GM12878 (cell line): ENCODE measurements around the gene CENPP. TPM values are rescaled to one million over a fixed set of nuclear protein-coding genes. Genes with fewer than 3 reads are reported as not detected.

Experiments
- HDAC6 ChIP-seq: fragments of 200-600 bp; sonication (generic); IDR thresholded peaks from one replicate; pipeline ENCODE4 v1.8.0; 2017; ENCODE audit warnings: antibody characterized with exemption; ENCODE audit not compliant: unreplicated experiment
- IKZF1 ChIP-seq: fragments of 450-650 bp; conservative IDR thresholded peaks from 2 replicates; pipeline ENCODE4 v1.6.1; 2017; ENCODE audit warnings: antibody characterized with exemption, mild to moderate bottlenecking
- polyA plus RNA-seq, 11 experiments: library from polyadenylated mRNA; depleted of rRNA in 4 of 11; unstranded in 6 of 11; stranded (reverse) in 5 of 11; fragments of >200 nt; fragmentation: Nextera tagmentation in 4 of 11; fragmentation: Illumina TruSeq in 1 of 11; extraction: Ambion mirVana in 4 of 11; extraction: Trizol in 1 of 11; gene quantifications; 1 replicate in 1 of 11; 2 replicates in 10 of 11; pipeline versions ENCODE4 v1.2.1 to v1.2.3, GENCODE V29; 2011 to 2016; ENCODE audit warnings: inconsistent platforms in 2 of 11, missing spikeins in 2 of 11, low read depth in 1 of 11
- total RNA-seq, 4 experiments: library from RNA; depleted of rRNA in 3 of 4; stranded (reverse); fragments of >200 nt in 3 of 4; fragmentation: Illumina TruSeq in 1 of 4; extraction: Trizol in 1 of 4; gene quantifications; 2 replicates each; pipeline versions ENCODE4 v1.2.1 to v1.2.3, GENCODE V29; 2013 to 2021
- TF ChIP-seq, protein P1 (sequence below): IDR thresholded peaks from 2 replicates; pipeline ENCODE4 v1.6.1; 2012; ENCODE audit warnings: mild to moderate bottlenecking, low read depth, low read length
- TF ChIP-seq, protein P2 (sequence below): fragments of 450-650 bp; IDR thresholded peaks from 2 replicates; pipeline ENCODE4 v1.6.1; 2014; ENCODE audit warnings: mild to moderate bottlenecking
- TF ChIP-seq, protein P3 (sequence below): fragments of 450-650 bp; IDR thresholded peaks from 2 replicates; pipeline ENCODE4 v1.6.1; 2016; ENCODE audit warnings: mild to moderate bottlenecking
- TF ChIP-seq, protein P4 (sequence below): fragments of 450-650 bp; formaldehyde crosslinking; IDR thresholded peaks from 2 replicates; pipeline ENCODE4 v1.5.0; 2022; ENCODE audit warnings: mild to moderate bottlenecking, missing genetic modification characterization

CENPP gene
- total and polyA plus RNA-seq, 10 of the 15 experiments (the other 5 are each of a cell fraction or from before 2014, with no cell fraction given) = 9.4 to 31.4 (median 19.8) TPM

DNA sequence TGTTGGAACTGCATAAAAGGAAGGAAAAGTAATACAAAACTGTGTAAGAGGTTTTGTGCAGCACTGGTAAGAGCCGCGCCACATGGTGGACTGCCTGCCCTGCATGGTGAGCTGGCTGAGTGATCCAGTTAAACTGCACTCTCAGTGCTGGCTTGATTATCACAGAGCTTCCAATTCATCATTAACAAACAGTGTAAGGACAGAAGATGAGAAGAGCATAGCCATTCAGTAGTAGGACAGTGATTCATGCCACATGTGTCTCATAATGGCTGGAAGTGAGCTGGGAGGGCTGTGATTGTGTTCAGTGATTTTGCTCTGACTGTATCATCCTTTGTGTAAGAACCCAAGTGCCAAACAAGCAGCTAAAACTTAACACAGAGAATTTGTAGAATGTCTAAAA, 142.5 kb downstream of the CENPP start (continued):
- no peak for TF ChIP-seq IKZF1
- no peak for TF ChIP-seq HDAC6
- TF ChIP-seq, protein P1, sequence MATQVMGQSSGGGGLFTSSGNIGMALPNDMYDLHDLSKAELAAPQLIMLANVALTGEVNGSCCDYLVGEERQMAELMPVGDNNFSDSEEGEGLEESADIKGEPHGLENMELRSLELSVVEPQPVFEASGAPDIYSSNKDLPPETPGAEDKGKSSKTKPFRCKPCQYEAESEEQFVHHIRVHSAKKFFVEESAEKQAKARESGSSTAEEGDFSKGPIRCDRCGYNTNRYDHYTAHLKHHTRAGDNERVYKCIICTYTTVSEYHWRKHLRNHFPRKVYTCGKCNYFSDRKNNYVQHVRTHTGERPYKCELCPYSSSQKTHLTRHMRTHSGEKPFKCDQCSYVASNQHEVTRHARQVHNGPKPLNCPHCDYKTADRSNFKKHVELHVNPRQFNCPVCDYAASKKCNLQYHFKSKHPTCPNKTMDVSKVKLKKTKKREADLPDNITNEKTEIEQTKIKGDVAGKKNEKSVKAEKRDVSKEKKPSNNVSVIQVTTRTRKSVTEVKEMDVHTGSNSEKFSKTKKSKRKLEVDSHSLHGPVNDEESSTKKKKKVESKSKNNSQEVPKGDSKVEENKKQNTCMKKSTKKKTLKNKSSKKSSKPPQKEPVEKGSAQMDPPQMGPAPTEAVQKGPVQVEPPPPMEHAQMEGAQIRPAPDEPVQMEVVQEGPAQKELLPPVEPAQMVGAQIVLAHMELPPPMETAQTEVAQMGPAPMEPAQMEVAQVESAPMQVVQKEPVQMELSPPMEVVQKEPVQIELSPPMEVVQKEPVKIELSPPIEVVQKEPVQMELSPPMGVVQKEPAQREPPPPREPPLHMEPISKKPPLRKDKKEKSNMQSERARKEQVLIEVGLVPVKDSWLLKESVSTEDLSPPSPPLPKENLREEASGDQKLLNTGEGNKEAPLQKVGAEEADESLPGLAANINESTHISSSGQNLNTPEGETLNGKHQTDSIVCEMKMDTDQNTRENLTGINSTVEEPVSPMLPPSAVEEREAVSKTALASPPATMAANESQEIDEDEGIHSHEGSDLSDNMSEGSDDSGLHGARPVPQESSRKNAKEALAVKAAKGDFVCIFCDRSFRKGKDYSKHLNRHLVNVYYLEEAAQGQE = no peak
- TF ChIP-seq, protein P2, sequence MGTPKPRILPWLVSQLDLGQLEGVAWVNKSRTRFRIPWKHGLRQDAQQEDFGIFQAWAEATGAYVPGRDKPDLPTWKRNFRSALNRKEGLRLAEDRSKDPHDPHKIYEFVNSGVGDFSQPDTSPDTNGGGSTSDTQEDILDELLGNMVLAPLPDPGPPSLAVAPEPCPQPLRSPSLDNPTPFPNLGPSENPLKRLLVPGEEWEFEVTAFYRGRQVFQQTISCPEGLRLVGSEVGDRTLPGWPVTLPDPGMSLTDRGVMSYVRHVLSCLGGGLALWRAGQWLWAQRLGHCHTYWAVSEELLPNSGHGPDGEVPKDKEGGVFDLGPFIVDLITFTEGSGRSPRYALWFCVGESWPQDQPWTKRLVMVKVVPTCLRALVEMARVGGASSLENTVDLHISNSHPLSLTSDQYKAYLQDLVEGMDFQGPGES = no peak
- TF ChIP-seq, protein P3, sequence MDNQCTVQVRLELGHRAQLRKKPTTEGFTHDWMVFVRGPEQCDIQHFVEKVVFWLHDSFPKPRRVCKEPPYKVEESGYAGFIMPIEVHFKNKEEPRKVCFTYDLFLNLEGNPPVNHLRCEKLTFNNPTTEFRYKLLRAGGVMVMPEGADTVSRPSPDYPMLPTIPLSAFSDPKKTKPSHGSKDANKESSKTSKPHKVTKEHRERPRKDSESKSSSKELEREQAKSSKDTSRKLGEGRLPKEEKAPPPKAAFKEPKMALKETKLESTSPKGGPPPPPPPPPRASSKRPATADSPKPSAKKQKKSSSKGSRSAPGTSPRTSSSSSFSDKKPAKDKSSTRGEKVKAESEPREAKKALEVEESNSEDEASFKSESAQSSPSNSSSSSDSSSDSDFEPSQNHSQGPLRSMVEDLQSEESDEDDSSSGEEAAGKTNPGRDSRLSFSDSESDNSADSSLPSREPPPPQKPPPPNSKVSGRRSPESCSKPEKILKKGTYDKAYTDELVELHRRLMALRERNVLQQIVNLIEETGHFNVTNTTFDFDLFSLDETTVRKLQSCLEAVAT = no peak
- TF ChIP-seq, protein P4, sequence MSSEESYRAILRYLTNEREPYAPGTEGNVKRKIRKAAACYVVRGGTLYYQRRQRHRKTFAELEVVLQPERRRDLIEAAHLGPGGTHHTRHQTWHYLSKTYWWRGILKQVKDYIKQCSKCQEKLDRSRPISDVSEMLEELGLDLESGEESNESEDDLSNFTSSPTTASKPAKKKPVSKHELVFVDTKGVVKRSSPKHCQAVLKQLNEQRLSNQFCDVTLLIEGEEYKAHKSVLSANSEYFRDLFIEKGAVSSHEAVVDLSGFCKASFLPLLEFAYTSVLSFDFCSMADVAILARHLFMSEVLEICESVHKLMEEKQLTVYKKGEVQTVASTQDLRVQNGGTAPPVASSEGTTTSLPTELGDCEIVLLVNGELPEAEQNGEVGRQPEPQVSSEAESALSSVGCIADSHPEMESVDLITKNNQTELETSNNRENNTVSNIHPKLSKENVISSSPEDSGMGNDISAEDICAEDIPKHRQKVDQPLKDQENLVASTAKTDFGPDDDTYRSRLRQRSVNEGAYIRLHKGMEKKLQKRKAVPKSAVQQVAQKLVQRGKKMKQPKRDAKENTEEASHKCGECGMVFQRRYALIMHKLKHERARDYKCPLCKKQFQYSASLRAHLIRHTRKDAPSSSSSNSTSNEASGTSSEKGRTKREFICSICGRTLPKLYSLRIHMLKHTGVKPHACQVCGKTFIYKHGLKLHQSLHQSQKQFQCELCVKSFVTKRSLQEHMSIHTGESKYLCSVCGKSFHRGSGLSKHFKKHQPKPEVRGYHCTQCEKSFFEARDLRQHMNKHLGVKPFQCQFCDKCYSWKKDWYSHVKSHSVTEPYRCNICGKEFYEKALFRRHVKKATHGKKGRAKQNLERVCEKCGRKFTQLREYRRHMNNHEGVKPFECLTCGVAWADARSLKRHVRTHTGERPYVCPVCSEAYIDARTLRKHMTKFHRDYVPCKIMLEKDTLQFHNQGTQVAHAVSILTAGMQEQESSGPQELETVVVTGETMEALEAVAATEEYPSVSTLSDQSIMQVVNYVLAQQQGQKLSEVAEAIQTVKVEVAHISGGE = no peak
